HepG2 (cell line): ENCODE results near the gene SELENOV. TPM values are rescaled to one million over a fixed set of nuclear protein-coding genes. Genes with fewer than 3 reads are reported as not detected.

Experiments
- ATAC-seq: fragments of 200-7000 bp; cut with Tn5 transposase; 3 replicates; pipeline ENCODE4 v1.9.1; 2020; ENCODE audit warnings: mild to moderate bottlenecking, moderate library complexity
- BruUV-seq: library from RNA; stranded (reverse); fragments of 400-500 nt; replicated peaks from 2 replicates; lab custom pipeline; 2021; lab: Mats Ljungman, UMichigan
- CTCF ChIA-PET: fragments of 300-600 bp; formaldehyde crosslinking; extraction: SDS; loops from one replicate; lab custom pipeline; 2021; ENCODE audit warnings: low total read pairs, inconsistent platforms, low intra/inter-chr PET ratio; lab: Yijun Ruan, JAX
- POLR2A ChIA-PET: fragments of 350-600 bp; sonication (Branson Sonifier 250); formaldehyde crosslinking; loops from one replicate; lab custom pipeline; 2020; ENCODE audit warnings: antibody characterized with exemption, inconsistent platforms; lab: Yijun Ruan, JAX
- DNase-seq: peaks from one replicate; pipeline ENCODE4 v3.0.0-alpha.2; 2015; ENCODE audit warnings: low spot score
- FAIRE-seq: peaks from 3 replicates; lab custom pipeline; 2011; peaks lifted over from hg19 to GRCh38; lab: Jason Lieb, UNC
- H2AFZ ChIP-seq: one replicate; pipeline ENCODE4 v1.6.1; 2011; ENCODE audit warnings: low read length, inconsistent platforms
- H3K27ac ChIP-seq: fragments of 300-600 bp; 3 replicates; pipeline ENCODE4 v1.8.0; 2011; ENCODE audit warnings: mixed run types, mild to moderate bottlenecking, mixed read lengths, low read length, inconsistent platforms; ENCODE audit not compliant: insufficient read depth; ENCODE audit errors: extremely low read length
- H3K27me3 ChIP-seq, 2 experiments: fragments of 200-600 bp in 1 of 2; 2 replicates in 1 of 2; 3 replicates in 1 of 2; pipeline versions ENCODE4 v1.6.0 to v1.8.0; 2011; ENCODE audit warnings: low read length in 2 of 2, mild to moderate bottlenecking in 2 of 2, moderate library complexity in 2 of 2, inconsistent platforms in 1 of 2; ENCODE audit not compliant: insufficient read depth in 2 of 2, control insufficient read depth in 1 of 2
- H3K36me3 ChIP-seq, 2 experiments: fragments of 200-600 bp in 1 of 2; replicated peaks in 1 of 2; 2 replicates in 1 of 2; 3 replicates in 1 of 2; pipeline versions ENCODE4 v1.5.1 to v1.8.0; 2011; ENCODE audit warnings: low read length in 2 of 2, inconsistent platforms in 1 of 2; ENCODE audit not compliant: insufficient read depth in 2 of 2, control insufficient read depth in 1 of 2
- H3K4me1 ChIP-seq: 2 replicates; pipeline ENCODE4 v1.5.1; 2012; ENCODE audit warnings: low read length, inconsistent platforms; ENCODE audit not compliant: insufficient read depth
- H3K4me2 ChIP-seq: 2 replicates; pipeline ENCODE4 v1.6.0; 2011; ENCODE audit warnings: low read depth, low read length, inconsistent platforms
- H3K4me3 ChIP-seq, 3 experiments: fragments of 200-600 bp in 1 of 3; sonication (generic), shearing (Covaris generic) in 1 of 3; replicated peaks in 1 of 3; 2 replicates each; pipeline ENCODE4 v1.5.1; 2011 to 2016; ENCODE audit warnings: low read length in 3 of 3, inconsistent platforms in 2 of 3, low read depth in 2 of 3, mild to moderate bottlenecking in 2 of 3, control low read depth in 1 of 3, mixed read lengths in 1 of 3; ENCODE audit not compliant: insufficient read depth in 1 of 3
- H3K79me2 ChIP-seq: one replicate; pipeline ENCODE4 v1.6.1; 2011; ENCODE audit warnings: low read length, inconsistent platforms; ENCODE audit not compliant: insufficient read depth
- H3K9ac ChIP-seq: 2 replicates; pipeline ENCODE4 v1.6.0; 2011; ENCODE audit warnings: mild to moderate bottlenecking, low read depth, low read length, inconsistent platforms; ENCODE audit not compliant: insufficient read depth
- H3K9me3 ChIP-seq: 2 replicates; pipeline ENCODE4 v1.5.1; 2012; ENCODE audit warnings: mild to moderate bottlenecking, low read length
- H4K20me1 ChIP-seq: 2 replicates; pipeline ENCODE4 v1.6.0; 2011; ENCODE audit warnings: inconsistent platforms, mild to moderate bottlenecking, low read length, moderate library complexity; ENCODE audit not compliant: insufficient read depth
- HOXA7 ChIP-seq: sonication (generic); formaldehyde crosslinking; IDR thresholded peaks from 2 replicates; pipeline ENCODE4 v1.8.1; 2022; ENCODE audit warnings: mild to moderate bottlenecking, missing genetic modification reagents, moderate library complexity
- IKZF1 ChIP-seq: fragments of 450-650 bp; IDR thresholded peaks from 2 replicates; pipeline ENCODE4 v1.7.1; 2016
- MXD4 ChIP-seq: IDR thresholded peaks from 2 replicates; pipeline ENCODE4 v1.6.1; 2016; ENCODE audit warnings: mild to moderate bottlenecking, missing biosample characterization, missing genetic modification reagents
- ONECUT2 ChIP-seq: sonication (generic); formaldehyde crosslinking; IDR thresholded peaks from 2 replicates; pipeline ENCODE4 v1.4.0; 2020; ENCODE audit warnings: missing genetic modification reagents
- PHF21A ChIP-seq: sonication (generic); formaldehyde crosslinking; IDR thresholded peaks from 2 replicates; pipeline ENCODE4 v1.5.0; 2020; ENCODE audit warnings: mild to moderate bottlenecking, missing genetic modification reagents
- ZFP1 ChIP-seq: IDR thresholded peaks from 2 replicates; pipeline ENCODE4 v1.6.1; 2016
- ZNF251 ChIP-seq: sonication (generic); formaldehyde crosslinking; IDR thresholded peaks from 2 replicates; pipeline ENCODE4 v1.9.0; 2021; ENCODE audit warnings: mild to moderate bottlenecking, missing genetic modification reagents
- ZNF264 ChIP-seq: sonication (generic); formaldehyde crosslinking; IDR thresholded peaks from 2 replicates; pipeline ENCODE4 v1.4.0; 2020; ENCODE audit warnings: missing genetic modification reagents
- ZNF44 ChIP-seq: sonication (generic); formaldehyde crosslinking; IDR thresholded peaks from 2 replicates; pipeline ENCODE4 v1.5.1; 2020; ENCODE audit warnings: mild to moderate bottlenecking, missing genetic modification reagents
- ZNF512B ChIP-seq: sonication (generic); formaldehyde crosslinking; IDR thresholded peaks from 2 replicates; pipeline ENCODE4 v1.5.1; 2020; ENCODE audit warnings: missing genetic modification reagents, mild to moderate bottlenecking, borderline replicate concordance
- ZNF563 ChIP-seq: sonication (generic); formaldehyde crosslinking; IDR thresholded peaks from 2 replicates; pipeline ENCODE4 v1.8.0; 2022; ENCODE audit warnings: mild to moderate bottlenecking, moderate library complexity, missing genetic modification reagents
- ZNF615 ChIP-seq: sonication (generic); formaldehyde crosslinking; IDR thresholded peaks from 2 replicates; pipeline ENCODE4 v1.5.0; 2020; ENCODE audit warnings: mild to moderate bottlenecking, missing genetic modification reagents, borderline replicate concordance
- ZNF709 ChIP-seq: sonication (generic); formaldehyde crosslinking; IDR thresholded peaks from 2 replicates; pipeline ENCODE4 v1.5.0; 2020; ENCODE audit warnings: mild to moderate bottlenecking, missing genetic modification reagents
- WGBS: methylation state at CpG from one replicate; pipeline ENCODE4 v1.1.6; 2017; ENCODE audit warnings: low lambda C conversion rate; 5-methylcytosine and 5-hydroxymethylcytosine counted together
- in situ Hi-C: cut with HindIII; loops from 2 replicates; pipeline ENCODE4 v1.10.0; 2017; ENCODE audit warnings: low pct_unique_long_range_greater_than_20kb; ENCODE audit not compliant: extremely low pct_ligation_motif_present
- intact Hi-C: fragments of 100-400 bp; cut with micrococcal nuclease; formaldehyde crosslinking; loops from one replicate; pipeline ENCODE4 v1.10.0; 2022; ENCODE audit not compliant: unreplicated experiment
- polyA plus RNA-seq, 8 experiments: library from polyadenylated mRNA; depleted of rRNA in 3 of 8; stranded (reverse) in 7 of 8; unstranded in 1 of 8; fragments of >200 nt; fragmentation: Illumina TruSeq in 4 of 8; extraction: Trizol in 4 of 8; gene quantifications; 2 replicates each; pipeline versions ENCODE4 v1.2.1 to v1.2.3, GENCODE V29; 2011 to 2016; ENCODE audit warnings: low read depth in 4 of 8, missing spikeins in 1 of 8, mixed read lengths in 1 of 8; ENCODE audit not compliant: insufficient read depth in 1 of 8
- total RNA-seq, 5 experiments: library from RNA; depleted of rRNA; stranded (reverse); fragments of >200 nt; fragmentation: Illumina TruSeq; extraction: Trizol; gene quantifications; 2 replicates each; pipeline ENCODE4 v1.2.3, GENCODE V29; 2016; ENCODE audit warnings: low read depth in 1 of 5
- TF ChIP-seq, protein P1 (sequence below): sonication (generic); formaldehyde crosslinking; IDR thresholded peaks from 2 replicates; pipeline ENCODE4 v1.4.0; 2020; ENCODE audit warnings: missing genetic modification reagents
- TF ChIP-seq, protein P2 (sequence below): sonication (generic); formaldehyde crosslinking; IDR thresholded peaks from 2 replicates; pipeline ENCODE4 v1.8.0; 2023; ENCODE audit warnings: mild to moderate bottlenecking, missing genetic modification reagents

The SELENOV gene
- total and polyA plus RNA-seq, 2 of the 13 experiments (the other 11 are each of a cell fraction or from before 2014, with no cell fraction given): not detected

GRCh38 chr19:39533003-39533512, 18.1 kb downstream of the SELENOV start (continued):
- TF ChIP-seq ZNF512B (CRISPR knock-in tag) (peak; percentile 19; the same call in 1 of the 2 replicates), ZNF563 (CRISPR knock-in tag) (0 out of 2 replicates have a peak, but pooled peaks have one; percentile 21), PHF21A (CRISPR knock-in tag) (peak; percentile 39; the same call in 1 of the 2 replicates), ZNF44 (0 out of 2 replicates have a peak, but pooled peaks have one; percentile 7)
- TF ChIP-seq, all 625 proteins: peak for 6

- intact Hi-C loops: loop anchor here (10.0 kb wide), 1 partner anchor 119 kb away; the partner anchor contains the start of gene PLEKHG2
- Histone ChIP-seq H3K9me3 (no peaks in the 10 kb centered on the region), H3K4me3 (no peak overlapping the region), H3K4me2 (no peak overlapping the region; the same call in 1 of the 2 replicates), H3K36me3 (no peaks in the 10 kb centered on the region), H3K9ac (no peak overlapping the region), H3K79me2 (peaks cover 20% of the 10 kb centered on the region), H2AFZ (no peak overlapping the region), H3K27ac (no peak overlapping the region), H3K27me3 (no peaks in the 10 kb centered on the region; a peak in 2 of 5 replicates), H3K4me1 (peaks cover 26% of the 10 kb centered on the region), H4K20me1 (no peaks in the 10 kb centered on the region)
- ChIA-PET CTCF (no interaction called here), POLR2A (no interaction called here)
- no peak for ATAC-seq
- in situ Hi-C loops: loop anchor here (5.0 kb wide), 1 partner anchor 36 kb away; the partner anchor contains the start of gene DLL3
- BruUV-seq: no TSS peak
- WGBS: 38% methylated on average over 3 of the region's 3 CpGs
- FAIRE-seq: no peak
- no peak for DNase-seq
- no peak for TF ChIP-seq ZNF251 (CRISPR knock-in tag)
- TF ChIP-seq ZFP1 (CRISPR knock-in tag): no peak
- TF ChIP-seq, protein P1, sequence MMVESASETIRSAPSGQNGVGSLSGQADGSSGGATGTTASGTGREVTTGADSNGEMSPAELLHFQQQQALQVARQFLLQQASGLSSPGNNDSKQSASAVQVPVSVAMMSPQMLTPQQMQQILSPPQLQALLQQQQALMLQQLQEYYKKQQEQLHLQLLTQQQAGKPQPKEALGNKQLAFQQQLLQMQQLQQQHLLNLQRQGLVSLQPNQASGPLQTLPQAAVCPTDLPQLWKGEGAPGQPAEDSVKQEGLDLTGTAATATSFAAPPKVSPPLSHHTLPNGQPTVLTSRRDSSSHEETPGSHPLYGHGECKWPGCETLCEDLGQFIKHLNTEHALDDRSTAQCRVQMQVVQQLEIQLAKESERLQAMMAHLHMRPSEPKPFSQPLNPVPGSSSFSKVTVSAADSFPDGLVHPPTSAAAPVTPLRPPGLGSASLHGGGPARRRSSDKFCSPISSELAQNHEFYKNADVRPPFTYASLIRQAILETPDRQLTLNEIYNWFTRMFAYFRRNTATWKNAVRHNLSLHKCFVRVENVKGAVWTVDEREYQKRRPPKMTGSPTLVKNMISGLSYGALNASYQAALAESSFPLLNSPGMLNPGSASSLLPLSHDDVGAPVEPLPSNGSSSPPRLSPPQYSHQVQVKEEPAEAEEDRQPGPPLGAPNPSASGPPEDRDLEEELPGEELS (CRISPR knock-in tag): no peak
- TF ChIP-seq HOXA7 (CRISPR knock-in tag): no peak
- TF ChIP-seq ZNF709 (CRISPR knock-in tag): no peak
- TF ChIP-seq, protein P2, sequence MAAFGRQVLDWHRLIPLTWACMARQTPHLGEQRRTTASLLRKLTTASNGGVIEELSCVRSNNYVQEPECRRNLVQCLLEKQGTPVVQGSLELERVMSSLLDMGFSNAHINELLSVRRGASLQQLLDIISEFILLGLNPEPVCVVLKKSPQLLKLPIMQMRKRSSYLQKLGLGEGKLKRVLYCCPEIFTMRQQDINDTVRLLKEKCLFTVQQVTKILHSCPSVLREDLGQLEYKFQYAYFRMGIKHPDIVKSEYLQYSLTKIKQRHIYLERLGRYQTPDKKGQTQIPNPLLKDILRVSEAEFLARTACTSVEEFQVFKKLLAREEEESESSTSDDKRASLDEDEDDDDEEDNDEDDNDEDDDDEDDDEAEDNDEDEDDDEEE: no peak
- TF ChIP-seq MXD4 (CRISPR knock-in tag): no peak
- TF ChIP-seq ZNF264 (CRISPR knock-in tag): no peak
- no peak for TF ChIP-seq IKZF1
- no peak for TF ChIP-seq ZNF615 (CRISPR knock-in tag)
- no peak for TF ChIP-seq ONECUT2 (CRISPR knock-in tag)
These were observed 18.9 kb downstream of the SELENOV start for GRCh38 chr19:39533791-39534190.
